Smooth muscle cell (in vitro differentiated cells): ENCODE data around the gene OR6X1. TPM values are rescaled to one million over a fixed set of nuclear protein-coding genes. Genes with fewer than 3 reads are reported as not detected.

Source experiments
- DNase-seq: peaks from one replicate; lab custom pipeline; 2025; ENCODE audit not compliant: unreplicated experiment; lab: John Stamatoyannopoulos, UW
- H2AFZ ChIP-seq: fragments of 200-600 bp; sonication (generic); 2 replicates; pipeline ENCODE4 v1.6.0; 2016; ENCODE audit warnings: antibody characterized with exemption, low read depth, mild to moderate bottlenecking
- H3F3A ChIP-seq: fragments of 200-600 bp; sonication (generic); 2 replicates; pipeline ENCODE4 v1.6.0; 2017; ENCODE audit warnings: antibody characterized with exemption, low read depth
- H3K27ac ChIP-seq: fragments of 200-600 bp; sonication (generic); 2 replicates; pipeline ENCODE4 v1.5.1; 2016; ENCODE audit warnings: low read depth, mild to moderate bottlenecking
- H3K27me3 ChIP-seq: fragments of 200-600 bp; sonication (generic); 2 replicates; pipeline ENCODE4 v1.6.1; 2016; ENCODE audit warnings: low read depth, mild to moderate bottlenecking
- H3K36me3 ChIP-seq: fragments of 200-600 bp; sonication (generic); 2 replicates; pipeline ENCODE4 v1.5.1; 2016; ENCODE audit warnings: low read depth
- H3K4me1 ChIP-seq: fragments of 200-600 bp; sonication (generic); 2 replicates; pipeline ENCODE4 v1.5.1; 2016; ENCODE audit warnings: low read depth
- H3K4me2 ChIP-seq: fragments of 200-600 bp; sonication (generic); 2 replicates; pipeline ENCODE4 v1.6.0; 2016; ENCODE audit warnings: mild to moderate bottlenecking
- H3K4me3 ChIP-seq: fragments of 200-600 bp; sonication (generic); 2 replicates; pipeline ENCODE4 v1.5.1; 2016; ENCODE audit warnings: mild to moderate bottlenecking
- H3K79me2 ChIP-seq: fragments of 200-600 bp; sonication (generic); 2 replicates; pipeline ENCODE4 v1.6.0; 2016; ENCODE audit warnings: low read depth, mild to moderate bottlenecking
- H3K9ac ChIP-seq: fragments of 200-600 bp; sonication (generic); 2 replicates; pipeline ENCODE4 v1.6.0; 2016; ENCODE audit warnings: low read depth
- H3K9me3 ChIP-seq: fragments of 200-600 bp; sonication (generic); replicated peaks from 2 replicates; pipeline ENCODE4 v1.5.1; 2016; ENCODE audit warnings: low read depth
- H4K20me1 ChIP-seq: fragments of 200-600 bp; sonication (generic); 2 replicates; pipeline ENCODE4 v1.6.0; 2016; ENCODE audit warnings: low read depth
- WGBS: methylation state at CpG from one replicate; pipeline ENCODE4 v1.1.7; 2016; ENCODE audit warnings: low lambda C conversion rate; 5-methylcytosine and 5-hydroxymethylcytosine counted together
- polyA plus RNA-seq: library from polyadenylated mRNA; unstranded; fragments of >200 nt; fragmentation: Nextera tagmentation; extraction: Ambion mirVana; gene quantifications from 2 replicates; pipeline ENCODE4 v1.2.1, GENCODE V29; 2016
- total RNA-seq: library from RNA; depleted of rRNA; stranded (reverse); fragments of >200 nt; gene quantifications from 2 replicates; pipeline ENCODE4 v1.2.3, GENCODE V29; 2014
- TF ChIP-seq, protein P1 (sequence below): fragments of 200-600 bp; sonication (generic); IDR thresholded peaks from 2 replicates; pipeline ENCODE4 v1.5.1; 2017; ENCODE audit warnings: borderline replicate concordance, mild to moderate bottlenecking, antibody characterized with exemption; ENCODE audit not compliant: insufficient read depth, poor library complexity, severe bottlenecking

The OR6X1 gene
- total and polyA plus RNA-seq, 2 experiments from 2014 or later = not detected

DNA sequence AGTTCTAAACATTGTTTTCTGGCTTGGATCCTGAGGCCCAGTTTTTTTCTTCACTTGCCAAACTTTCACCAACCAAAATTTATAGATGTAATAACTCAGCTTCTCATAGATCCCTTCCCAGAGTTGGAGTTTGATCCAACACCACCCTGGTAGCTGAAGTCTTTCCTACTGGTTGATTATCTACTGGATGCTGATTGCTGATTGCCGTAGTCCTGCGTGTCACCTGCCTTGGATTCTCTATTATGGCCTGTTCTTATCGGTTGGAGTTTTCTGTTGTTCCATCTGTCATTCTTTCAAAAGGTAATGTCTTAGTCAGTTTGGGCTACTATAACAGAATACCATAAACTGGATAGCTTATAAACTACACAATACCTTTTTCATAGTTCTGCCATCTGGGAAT lies 17.3 kb upstream of the OR6X1 start:
- TF ChIP-seq, protein P1, sequence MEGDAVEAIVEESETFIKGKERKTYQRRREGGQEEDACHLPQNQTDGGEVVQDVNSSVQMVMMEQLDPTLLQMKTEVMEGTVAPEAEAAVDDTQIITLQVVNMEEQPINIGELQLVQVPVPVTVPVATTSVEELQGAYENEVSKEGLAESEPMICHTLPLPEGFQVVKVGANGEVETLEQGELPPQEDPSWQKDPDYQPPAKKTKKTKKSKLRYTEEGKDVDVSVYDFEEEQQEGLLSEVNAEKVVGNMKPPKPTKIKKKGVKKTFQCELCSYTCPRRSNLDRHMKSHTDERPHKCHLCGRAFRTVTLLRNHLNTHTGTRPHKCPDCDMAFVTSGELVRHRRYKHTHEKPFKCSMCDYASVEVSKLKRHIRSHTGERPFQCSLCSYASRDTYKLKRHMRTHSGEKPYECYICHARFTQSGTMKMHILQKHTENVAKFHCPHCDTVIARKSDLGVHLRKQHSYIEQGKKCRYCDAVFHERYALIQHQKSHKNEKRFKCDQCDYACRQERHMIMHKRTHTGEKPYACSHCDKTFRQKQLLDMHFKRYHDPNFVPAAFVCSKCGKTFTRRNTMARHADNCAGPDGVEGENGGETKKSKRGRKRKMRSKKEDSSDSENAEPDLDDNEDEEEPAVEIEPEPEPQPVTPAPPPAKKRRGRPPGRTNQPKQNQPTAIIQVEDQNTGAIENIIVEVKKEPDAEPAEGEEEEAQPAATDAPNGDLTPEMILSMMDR = no peak
- H4K20me1 ChIP-seq = no peaks in the 10 kb centered on the region
- no peak overlapping the region for H3K9ac ChIP-seq
- H3F3A ChIP-seq = no peaks in the 10 kb centered on the region
- no peaks in the 10 kb centered on the region for H3K36me3 ChIP-seq
- H2AFZ ChIP-seq = no peak overlapping the region
- no peak overlapping the region for H3K27ac ChIP-seq
- WGBS = 93% methylated on average over 3 of the region's 3 CpGs
- no peak for DNase-seq
- no peak overlapping the region for H3K4me3 ChIP-seq
- H3K27me3 ChIP-seq = no peaks in the 10 kb centered on the region
- no peaks in the 10 kb centered on the region for H3K4me1 ChIP-seq
- no peaks in the 10 kb centered on the region for H3K79me2 ChIP-seq
- H3K9me3 ChIP-seq = no peaks in the 10 kb centered on the region
- H3K4me2 ChIP-seq = no peak overlapping the region

DNA sequence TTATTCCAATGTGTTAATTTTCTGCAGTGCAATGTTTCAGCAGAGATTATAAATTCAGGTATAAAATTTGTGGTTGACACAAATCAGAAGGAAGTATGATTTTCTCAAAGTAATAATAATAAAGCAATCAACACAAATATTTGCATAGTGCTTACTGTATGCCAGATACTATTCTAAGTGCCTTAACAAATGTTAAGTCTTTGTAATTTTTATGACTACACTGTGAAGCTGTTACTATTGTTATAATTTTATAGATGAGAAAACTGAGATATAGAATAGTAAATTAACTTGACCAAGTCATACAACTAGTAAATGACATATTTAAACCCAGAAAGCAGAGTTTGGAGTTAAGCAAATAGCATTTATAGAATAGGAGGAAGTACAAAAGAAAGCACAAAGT lies 16.4 kb upstream of the OR6X1 start:
- TF ChIP-seq, protein P1 = no peak
- Histone ChIP-seq H3K9me3 (no peaks in the 10 kb centered on the region), H3K9ac (no peak overlapping the region), H3K4me2 (no peak overlapping the region), H3K4me1 (no peaks in the 10 kb centered on the region), H3K79me2 (no peaks in the 10 kb centered on the region), H4K20me1 (no peaks in the 10 kb centered on the region), H3F3A (no peaks in the 10 kb centered on the region), H3K27ac (no peak overlapping the region), H3K27me3 (no peaks in the 10 kb centered on the region), H3K4me3 (no peak overlapping the region), H3K36me3 (no peaks in the 10 kb centered on the region), H2AFZ (no peak overlapping the region)
- DNase-seq = no peak

DNA sequence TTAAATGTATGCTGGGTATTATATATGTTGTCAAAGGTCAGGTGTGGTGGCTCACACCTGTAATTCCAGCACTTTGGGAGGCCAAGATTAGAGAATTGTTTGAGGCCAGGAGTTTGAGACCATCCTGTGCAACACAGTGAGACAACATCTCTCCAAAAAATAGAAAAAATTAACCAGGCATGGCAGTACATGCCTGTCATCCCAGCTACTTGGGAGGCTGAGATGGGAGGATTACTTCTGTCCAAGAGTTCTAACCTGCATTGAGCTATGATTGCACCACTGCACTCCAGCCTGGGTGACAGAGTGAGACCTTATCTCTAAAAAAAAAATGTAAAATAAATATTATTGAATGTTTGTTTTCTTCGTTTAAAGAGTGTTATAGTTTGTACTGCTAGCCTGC lies 11.3 kb upstream of the OR6X1 start:
- no peak for DNase-seq
- Histone ChIP-seq H3K9ac (no peak overlapping the region), H3K27me3 (no peaks in the 10 kb centered on the region), H2AFZ (no peak overlapping the region), H3K79me2 (no peaks in the 10 kb centered on the region), H3K36me3 (no peaks in the 10 kb centered on the region), H3K4me1 (no peaks in the 10 kb centered on the region), H4K20me1 (no peaks in the 10 kb centered on the region), H3F3A (no peaks in the 10 kb centered on the region), H3K4me2 (no peak overlapping the region), H3K9me3 (no peaks in the 10 kb centered on the region), H3K4me3 (no peak overlapping the region), H3K27ac (no peak overlapping the region)
- 76% methylated on average over 1 of the region's 1 CpG for WGBS
- TF ChIP-seq, protein P1 = no peak

DNA sequence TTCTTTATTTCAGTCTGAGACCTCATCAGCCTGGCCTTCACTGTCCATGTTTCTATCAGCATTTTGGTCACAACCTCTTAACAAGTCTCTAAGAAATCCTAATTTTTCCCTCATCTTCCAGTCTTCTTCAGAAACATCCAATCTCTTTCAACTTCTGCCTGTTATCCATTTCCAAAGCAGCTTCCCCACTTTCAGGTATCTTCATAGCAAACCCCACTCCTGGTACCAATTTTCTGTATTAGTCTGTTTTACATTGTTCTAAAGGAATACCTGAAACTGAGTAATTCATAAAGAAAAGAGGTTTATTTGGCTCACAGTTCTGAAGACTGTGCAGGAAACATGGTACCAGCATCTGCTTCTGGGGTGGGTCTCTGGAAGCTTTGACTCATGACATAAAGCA lies 8.1 kb upstream of the OR6X1 start:
- H3K27ac ChIP-seq = no peak overlapping the region
- no peaks in the 10 kb centered on the region for H3K36me3 ChIP-seq
- H3K4me1 ChIP-seq = no peaks in the 10 kb centered on the region
- H2AFZ ChIP-seq = no peak overlapping the region
- H3F3A ChIP-seq = no peaks in the 10 kb centered on the region
- H3K27me3 ChIP-seq = no peaks in the 10 kb centered on the region
- no peaks in the 10 kb centered on the region for H4K20me1 ChIP-seq
- no peak overlapping the region for H3K4me3 ChIP-seq
- H3K79me2 ChIP-seq = no peaks in the 10 kb centered on the region
- H3K4me2 ChIP-seq = no peak overlapping the region
- DNase-seq = no peak
- TF ChIP-seq, protein P1 = no peak
- H3K9ac ChIP-seq = no peak overlapping the region
- H3K9me3 ChIP-seq = no peaks in the 10 kb centered on the region
